ENCODE data around the gene ATG5.

Gene ATG5

GRCh38 chr6:106204961-106205360, 120.6 kb downstream of the ATG5 start:
- no peak overlapping the region for H3K27ac ChIP-seq
- no peak for TF ChIP-seq ZFX (IDR thresholded peaks at IDR 0.05)
- TF ChIP-seq CTCF (conservative IDR thresholded peaks at IDR 0.05): no peak

GRCh38 chr6:106199998-106200397, 125.6 kb downstream of the ATG5 start:
- TF ChIP-seq ZFX (IDR thresholded peaks at IDR 0.05) (no peak), CTCF (conservative IDR thresholded peaks at IDR 0.05) (no peak)
- H3K27ac ChIP-seq: no peak overlapping the region

- no peak for TF ChIP-seq CTCF (conservative IDR thresholded peaks at IDR 0.05)
- TF ChIP-seq ZFX (IDR thresholded peaks at IDR 0.05): no peak
- no peak overlapping the region for H3K27ac ChIP-seq
These were observed 126.2 kb downstream of the ATG5 start for GRCh38 chr6:106199331-106199730.

GRCh38 chr6:106197441-106197840, 128.1 kb downstream of the ATG5 start:
- no peak overlapping the region for H3K27ac ChIP-seq
- no peak for TF ChIP-seq ZFX (IDR thresholded peaks at IDR 0.05)
- no peak for TF ChIP-seq CTCF (conservative IDR thresholded peaks at IDR 0.05)

GRCh38 chr6:106194949-106195921, 130.3 kb downstream of the ATG5 start:
- no peak overlapping the region for H3K27ac ChIP-seq
- TF ChIP-seq CTCF (conservative IDR thresholded peaks at IDR 0.05) (no peak), ZFX (IDR thresholded peaks at IDR 0.05) (no peak)

- H3K27ac ChIP-seq: no peak overlapping the region
These were observed 132.7 kb downstream of the ATG5 start for GRCh38 chr6:106192824-106193223.

More at GRCh38 chr6:106192824-106193223, 132.7 kb downstream of the ATG5 start:
- TF ChIP-seq ZFX (IDR thresholded peaks at IDR 0.05): no peak
- no peak for TF ChIP-seq CTCF (conservative IDR thresholded peaks at IDR 0.05)

All from C4-2B (cell line).